ENCODE results near the gene TLR4.

Gene TLR4

GRCh38 chr9:117747386-117747970, 43.3 kb downstream of the TLR4 start:
- ATAC-seq (no peak), DNase-seq (no peak)
- peaks cover 46% of the 10 kb centered on the region for H3K27me3 Mint-ChIP-seq
- H3K27ac Mint-ChIP-seq = no peak overlapping the region
- H3K4me3 Mint-ChIP-seq = no peak overlapping the region
- peaks cover 5% of the 10 kb centered on the region for H3K4me1 Mint-ChIP-seq
- peaks cover 0 to 7% of the 10 kb centered on the region in 2 donors for H3K9me3 Mint-ChIP-seq

GRCh38 chr9:117750401-117750800, 46.2 kb downstream of the TLR4 start:
- peaks cover 0 to 16% of the 10 kb centered on the region in 2 donors for H3K9me3 Mint-ChIP-seq
- no peak overlapping the region for H3K4me3 Mint-ChIP-seq
- H3K27ac Mint-ChIP-seq = peak overlapping the region in 1 of 2 donors; percentile 30
- ATAC-seq (no peak), DNase-seq (no peak)
- H3K27me3 Mint-ChIP-seq = peaks cover 48% of the 10 kb centered on the region
- no peaks in the 10 kb centered on the region for H3K4me1 Mint-ChIP-seq

DNA sequence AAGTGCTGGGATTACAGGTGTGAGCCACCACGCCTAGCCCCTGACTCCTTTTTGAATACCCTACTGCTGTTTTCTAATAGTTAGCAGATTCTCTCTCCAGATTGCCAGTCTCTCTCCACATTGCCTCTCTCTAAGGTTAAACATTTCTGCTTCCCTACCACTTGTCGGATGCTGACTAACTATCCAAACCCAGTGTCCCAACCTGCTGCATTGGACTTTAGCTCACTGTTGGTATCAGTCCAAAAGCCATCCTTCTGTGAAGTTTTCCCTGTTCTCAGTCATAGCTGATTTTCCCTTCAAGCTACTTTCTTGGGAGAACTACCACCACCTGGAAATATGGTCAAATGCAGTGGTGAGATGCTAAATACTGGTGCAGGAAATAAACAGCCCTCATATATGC, 48.7 kb downstream of the TLR4 start:
- no peaks in the 10 kb centered on the region for H3K4me1 Mint-ChIP-seq
- no peak overlapping the region for H3K27ac Mint-ChIP-seq
- no peak for DNase-seq
- no peak for ATAC-seq
- no peak overlapping the region for H3K4me3 Mint-ChIP-seq
- peaks cover 0 to 12% of the 10 kb centered on the region in 2 donors for H3K9me3 Mint-ChIP-seq
- H3K27me3 Mint-ChIP-seq = peaks cover 37% of the 10 kb centered on the region

GRCh38 chr9:117757561-117758190, 53.5 kb downstream of the TLR4 start:
- ATAC-seq (no peak), DNase-seq (no peak)
- H3K9me3 Mint-ChIP-seq = peaks cover 0 to 9% of the 10 kb centered on the region in 2 donors
- H3K4me3 Mint-ChIP-seq = no peak overlapping the region
- H3K27ac Mint-ChIP-seq = peak overlapping the region in 1 of 2 donors; percentile 69
- no peaks in the 10 kb centered on the region for H3K4me1 Mint-ChIP-seq
- peaks cover 32% of the 10 kb centered on the region for H3K27me3 Mint-ChIP-seq

DNA sequence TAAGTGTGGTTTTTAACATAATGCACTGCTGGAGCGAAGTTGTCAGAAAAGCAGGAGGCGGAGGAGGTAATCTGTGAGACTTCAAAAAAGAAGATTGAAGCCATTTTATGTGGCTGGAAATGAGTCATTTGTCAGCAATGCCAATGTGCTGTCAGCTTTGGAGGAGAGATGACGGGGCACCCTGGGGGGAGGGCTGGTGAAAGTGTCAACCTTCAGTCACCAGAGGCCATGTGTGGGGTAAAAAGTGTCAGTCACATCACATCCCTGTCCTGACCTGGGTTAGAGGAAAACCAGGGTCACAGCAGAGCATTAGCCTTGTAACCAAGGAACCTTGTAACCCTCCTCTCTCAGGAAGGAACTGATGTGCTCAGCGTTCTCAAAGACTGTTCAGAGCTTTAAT, 59.1 kb downstream of the TLR4 start:
- H3K4me3 Mint-ChIP-seq = no peak overlapping the region
- no peaks in the 10 kb centered on the region for H3K9me3 Mint-ChIP-seq
- ATAC-seq (no peak), DNase-seq (no peak)
- H3K4me1 Mint-ChIP-seq = no peaks in the 10 kb centered on the region
- H3K27me3 Mint-ChIP-seq = peaks cover 16% of the 10 kb centered on the region
- H3K27ac Mint-ChIP-seq = no peak overlapping the region

DNA sequence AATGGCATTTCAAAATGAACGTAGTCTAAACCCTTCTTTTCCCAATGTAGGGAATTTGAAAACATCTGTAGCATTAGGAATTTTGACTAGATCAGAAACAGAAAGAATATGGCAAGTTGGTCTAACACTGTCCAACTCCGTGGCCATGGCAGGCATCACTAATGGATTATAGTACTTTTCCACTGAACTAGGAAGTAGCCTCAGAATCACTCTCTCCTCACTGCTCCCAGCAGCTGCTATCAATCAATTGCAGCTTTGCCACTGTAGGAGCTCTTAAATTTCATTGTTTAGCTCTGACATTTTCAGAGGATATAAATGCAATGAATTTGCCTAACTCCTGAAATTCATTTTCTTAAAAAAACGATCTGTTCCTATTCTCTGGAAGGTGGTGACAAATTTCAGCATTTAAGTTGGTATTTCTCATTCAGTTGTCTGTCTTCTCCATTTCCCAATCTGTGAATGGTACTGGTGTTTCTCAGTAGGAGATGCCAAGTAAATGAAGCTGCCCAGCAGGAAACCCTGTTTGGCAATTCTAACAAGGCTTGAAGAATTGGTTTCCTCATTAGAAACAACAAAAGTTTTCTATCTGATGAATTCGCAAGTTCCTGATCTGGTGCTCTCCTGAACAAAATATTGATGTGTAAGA, 64.7 kb downstream of the TLR4 start:
- Mint-ChIP-seq H3K9me3 (no peaks in the 10 kb centered on the region), H3K27ac (no peak overlapping the region), H3K4me3 (no peak overlapping the region), H3K4me1 (no peaks in the 10 kb centered on the region), H3K27me3 (peaks cover 28% of the 10 kb centered on the region)
- DNase-seq (no peak), ATAC-seq (no peak)

DNA sequence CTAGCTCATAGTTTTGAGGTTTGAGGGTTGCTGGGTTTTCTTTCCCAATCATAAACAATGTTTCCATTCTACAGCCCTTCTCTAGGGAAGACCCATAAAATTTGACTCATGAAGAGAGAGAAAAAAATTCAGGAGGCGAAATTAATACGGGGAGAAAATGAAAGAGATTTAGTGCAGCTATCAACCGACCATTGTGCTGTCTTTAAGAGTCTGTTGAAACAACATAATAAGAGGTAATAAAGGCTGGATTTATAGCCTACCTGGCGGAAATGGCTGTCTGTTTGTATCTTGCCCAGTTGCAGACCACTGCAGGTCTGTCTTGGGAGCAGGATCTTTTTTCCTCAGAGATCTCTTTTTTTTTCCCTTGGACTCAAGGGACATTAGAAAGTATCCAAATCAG, 66.9 kb downstream of the TLR4 start:
- DNase-seq (no peak), ATAC-seq (no peak)
- peaks cover 38% of the 10 kb centered on the region for H3K27me3 Mint-ChIP-seq
- no peak overlapping the region for H3K27ac Mint-ChIP-seq
- H3K4me1 Mint-ChIP-seq = no peaks in the 10 kb centered on the region
- no peaks in the 10 kb centered on the region for H3K9me3 Mint-ChIP-seq
- H3K4me3 Mint-ChIP-seq = no peak overlapping the region

DNA sequence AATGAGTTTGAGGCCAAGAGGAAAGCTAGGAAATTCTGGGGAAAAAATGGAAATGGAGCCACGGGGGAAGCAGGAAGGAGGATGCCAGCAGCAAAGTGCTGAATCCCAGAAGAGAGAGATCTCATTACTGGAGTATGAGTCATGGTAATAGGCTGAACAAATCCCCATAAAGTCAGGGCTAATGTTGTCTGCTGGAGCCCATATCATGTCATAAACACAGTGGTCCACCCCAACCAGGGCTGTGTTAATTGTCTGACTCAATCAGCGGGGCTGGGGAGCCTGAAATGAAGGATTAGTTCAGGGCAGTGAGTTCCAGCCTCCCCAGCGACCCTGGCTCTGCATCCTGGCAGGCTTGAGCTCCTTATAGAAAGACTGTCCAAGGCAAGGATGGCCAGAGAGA, 68.8 kb downstream of the TLR4 start:
- ATAC-seq = no peak
- Mint-ChIP-seq H3K27ac (no peak overlapping the region), H3K4me1 (no peaks in the 10 kb centered on the region), H3K4me3 (no peak overlapping the region), H3K27me3 (peaks cover 38% of the 10 kb centered on the region), H3K9me3 (no peaks in the 10 kb centered on the region)
- DNase-seq = no peak

All from stimulated activated naive CD8-positive, alpha-beta T cell treated with anti-CD3 and anti-CD28 coated beads, Interleukin-15, amount 100 ng/mL, for 72 hours (primary cell).